GM12892 (cell line): ENCODE measurements around the gene LRP3.

Experiments used
- POLR2A ChIP-seq: IDR thresholded peaks from 2 replicates; pipeline ENCODE4 v1.6.1; 2011; ENCODE audit warnings: low read depth, low read length, control low read depth
- POLR2AphosphoS5 ChIP-seq: IDR thresholded peaks from 2 replicates; pipeline ENCODE4 v1.6.1; 2011; ENCODE audit warnings: low read depth, low read length, control low read depth
- TAF1 ChIP-seq: IDR thresholded peaks from 2 replicates; pipeline ENCODE4 v1.6.1; 2011; ENCODE audit warnings: low read depth, mild to moderate bottlenecking, control low read depth, low read length, borderline replicate concordance

- no peak for TF ChIP-seq POLR2A
- no peak for TF ChIP-seq POLR2AphosphoS5
- no peak for TF ChIP-seq TAF1
Observed at GRCh38 chr19:33203529-33203928, 9.4 kb downstream of the LRP3 start.
